OCI-LY7 (cell line): Measurements from ENCODE around the gene EPB41L1.

Source experiments
- EZH2phosphoT487 ChIP-seq: fragments of 200-600 bp; sonication (generic); IDR thresholded peaks from 2 replicates; pipeline ENCODE4 v1.6.1; 2018; ENCODE audit warnings: low read depth, borderline replicate concordance, mild to moderate bottlenecking, mixed run types, antibody characterized with exemption, low read length, moderate library complexity, mixed read lengths
- TF ChIP-seq, protein P1 (sequence below): fragments of 200-600 bp; sonication (generic); conservative IDR thresholded peaks from 2 replicates; pipeline ENCODE4 v1.5.1; 2014; ENCODE audit warnings: mild to moderate bottlenecking, antibody characterized with exemption, low read length, moderate library complexity, mixed read lengths

DNA sequence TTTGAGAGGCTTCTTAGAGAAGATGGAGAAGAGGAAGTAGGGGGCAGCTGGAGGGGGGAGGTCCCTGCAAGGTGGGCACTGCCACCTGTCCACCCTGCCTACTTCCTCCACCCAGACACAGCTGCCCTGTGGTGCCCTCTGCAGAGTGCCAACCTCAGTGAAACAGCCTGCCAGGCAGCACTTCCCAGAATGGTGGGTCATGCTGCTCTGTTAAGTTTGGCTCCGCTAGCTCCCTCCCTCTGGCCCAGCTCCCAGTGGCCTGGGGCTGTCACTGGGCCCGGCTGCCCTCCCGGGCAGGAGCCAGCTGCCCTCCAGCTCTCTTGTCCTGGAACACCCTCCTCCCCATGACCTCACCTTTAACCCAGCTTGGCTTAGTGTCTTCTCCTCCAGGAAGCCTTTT is 5.1 kb upstream of the EPB41L1 start:
- TF ChIP-seq, protein P1, sequence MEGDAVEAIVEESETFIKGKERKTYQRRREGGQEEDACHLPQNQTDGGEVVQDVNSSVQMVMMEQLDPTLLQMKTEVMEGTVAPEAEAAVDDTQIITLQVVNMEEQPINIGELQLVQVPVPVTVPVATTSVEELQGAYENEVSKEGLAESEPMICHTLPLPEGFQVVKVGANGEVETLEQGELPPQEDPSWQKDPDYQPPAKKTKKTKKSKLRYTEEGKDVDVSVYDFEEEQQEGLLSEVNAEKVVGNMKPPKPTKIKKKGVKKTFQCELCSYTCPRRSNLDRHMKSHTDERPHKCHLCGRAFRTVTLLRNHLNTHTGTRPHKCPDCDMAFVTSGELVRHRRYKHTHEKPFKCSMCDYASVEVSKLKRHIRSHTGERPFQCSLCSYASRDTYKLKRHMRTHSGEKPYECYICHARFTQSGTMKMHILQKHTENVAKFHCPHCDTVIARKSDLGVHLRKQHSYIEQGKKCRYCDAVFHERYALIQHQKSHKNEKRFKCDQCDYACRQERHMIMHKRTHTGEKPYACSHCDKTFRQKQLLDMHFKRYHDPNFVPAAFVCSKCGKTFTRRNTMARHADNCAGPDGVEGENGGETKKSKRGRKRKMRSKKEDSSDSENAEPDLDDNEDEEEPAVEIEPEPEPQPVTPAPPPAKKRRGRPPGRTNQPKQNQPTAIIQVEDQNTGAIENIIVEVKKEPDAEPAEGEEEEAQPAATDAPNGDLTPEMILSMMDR, result no peak
- no peak for TF ChIP-seq EZH2phosphoT487
